Activated CD4-positive, alpha-beta T cell treated with anti-CD3 and anti-CD28 coated beads, Interleukin-2, amount 50 U/mL, for 24 hours (primary cell): ENCODE data around the gene IFNA14.
"Not testable (repeated sequence)": the region's sequence is repeated elsewhere in the genome, so short reads cannot be mapped to it uniquely, and the experiment has no call there.

ENCODE experiments used
- DNase-seq, 2 donors: peaks; one replicate each; pipeline ENCODE4 v3.0.0-alpha.2; 2020; ENCODE audit warnings: low read depth in 1 of 2, low spot score in 1 of 2

The IFNA14 gene

DNA sequence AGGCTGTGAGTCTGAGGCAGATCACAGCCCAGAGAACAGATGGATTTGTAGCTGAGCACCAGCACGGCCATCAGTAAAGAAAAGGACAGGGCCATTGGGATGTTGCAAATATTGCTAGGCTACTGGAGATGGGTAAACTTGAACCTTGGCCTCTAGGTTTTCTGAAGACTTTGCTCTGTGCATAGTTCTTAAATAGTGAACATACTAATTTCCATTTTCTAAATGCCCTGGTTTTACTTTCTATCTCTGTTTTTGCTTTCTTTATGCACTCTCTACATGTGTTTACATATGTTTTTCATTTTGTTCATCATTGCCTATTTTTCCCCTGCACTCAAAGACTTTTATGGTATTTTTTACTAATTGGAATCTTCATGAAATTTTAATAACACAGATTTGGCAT, 22.6 kb downstream of the IFNA14 start, which contains the start of gene IFNA16:
TSS of gene IFNA16 (minus strand) at position 101 of the 400 bp plus-strand sequence. CDS start at position 95, 6 bp downstream.
- DNase-seq, result not testable (repeated sequence)

DNA sequence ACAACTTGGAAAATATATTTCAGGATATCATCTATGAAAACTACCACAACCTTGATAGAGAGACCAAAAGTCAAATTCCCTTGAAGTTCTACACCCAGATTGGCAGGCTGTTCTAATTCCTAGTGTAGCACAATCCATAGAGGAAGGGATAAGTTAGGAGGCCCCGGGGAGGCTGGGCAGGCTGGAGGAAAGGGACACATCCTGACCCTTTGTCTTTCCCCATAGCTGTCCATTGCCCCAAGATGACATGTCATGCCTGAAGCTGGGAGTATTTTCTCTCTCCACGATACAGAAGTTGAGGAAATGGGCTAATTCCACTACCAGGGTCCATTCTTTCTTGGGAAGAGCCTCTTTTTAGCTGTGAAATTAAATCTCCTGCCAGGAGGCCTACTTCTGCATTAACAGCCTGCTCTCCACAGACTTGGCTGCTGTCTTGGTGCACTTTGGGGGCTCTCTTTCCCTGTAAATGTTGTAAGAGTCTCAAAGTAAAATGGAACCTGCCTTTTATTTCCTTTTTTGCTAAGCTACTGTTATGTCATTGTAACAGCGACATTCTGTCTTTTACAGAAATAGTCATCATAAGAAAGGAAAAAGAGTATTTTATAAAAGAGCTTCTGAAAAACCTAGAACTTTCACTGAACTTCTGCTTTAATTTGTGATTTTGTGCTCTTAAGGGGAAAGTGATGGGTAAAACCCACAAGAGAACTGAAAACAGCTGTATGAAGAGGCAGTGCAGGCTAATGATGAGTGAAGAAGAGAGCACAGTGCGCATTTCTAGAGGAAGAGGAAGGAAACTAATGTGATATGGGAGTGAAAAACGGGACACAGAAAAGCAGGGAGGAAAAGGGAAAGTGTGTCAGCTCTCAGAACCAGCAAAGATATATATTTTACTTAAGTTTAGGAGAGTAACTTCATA, 26.1 kb downstream of the IFNA14 start:
- not testable (repeated sequence) for DNase-seq

GRCh38 chr9:21212160-21212559, 27.6 kb downstream of the IFNA14 start:
- DNase-seq, result not testable (repeated sequence)

GRCh38 chr9:21210782-21211181, 29.0 kb downstream of the IFNA14 start:
- not testable (repeated sequence) for DNase-seq

- no peak for DNase-seq
Measured at GRCh38 chr9:21210311-21210710, 29.5 kb downstream of the IFNA14 start.

- not testable (repeated sequence) for DNase-seq
Measured at GRCh38 chr9:21207043-21207442, 32.8 kb downstream of the IFNA14 start, which contains the start of gene IFNA10. Gene IFNA10 (minus strand): TSS chr9:21207143. CDS start chr9:21207097, 46 bp downstream.

DNA sequence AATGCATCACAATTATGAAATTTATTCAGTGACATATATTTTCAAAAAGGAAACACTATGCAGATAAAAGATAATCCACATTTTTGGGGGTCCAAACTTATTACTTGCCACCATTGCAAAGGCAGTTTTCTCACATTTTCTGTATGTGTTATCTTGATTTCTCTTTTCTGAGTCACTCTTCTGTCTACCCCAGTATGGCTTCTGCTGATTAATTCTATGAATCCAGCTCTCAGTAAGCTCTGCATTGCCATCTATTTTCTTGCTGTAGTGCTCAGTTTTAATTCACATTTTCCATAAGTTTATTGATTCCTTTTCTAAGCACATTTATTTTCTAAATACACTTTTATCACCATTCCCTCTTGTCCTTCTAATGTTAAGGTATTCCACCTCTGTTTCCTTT, 34.6 kb downstream of the IFNA14 start:
- no peak for DNase-seq

DNA sequence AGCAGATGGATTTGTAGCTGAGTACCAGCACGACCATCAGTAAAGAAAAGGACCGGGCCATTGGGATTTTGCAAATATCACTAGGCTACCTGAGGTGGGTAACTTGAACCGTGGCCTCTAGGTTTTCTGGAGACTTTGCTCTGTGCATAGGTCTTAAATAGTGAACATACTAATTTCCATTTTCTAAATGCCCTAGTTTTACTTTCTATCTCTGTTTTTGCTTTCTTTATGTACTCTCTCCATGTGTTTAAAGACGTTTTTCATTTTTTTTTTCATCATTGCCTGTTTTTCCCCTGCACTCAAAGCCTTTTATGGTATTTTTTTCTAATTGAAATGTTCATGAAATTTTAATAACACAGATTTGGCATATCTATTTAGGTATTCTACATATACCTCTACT, 37.7 kb downstream of the IFNA14 start, which contains the start of gene IFNA7:
TSS of gene IFNA7 (minus strand) at position 101 of the 400 bp plus-strand sequence. CDS start at position 61, 40 bp downstream.
- not testable (repeated sequence) for DNase-seq

GRCh38 chr9:21194867-21195776, 44.7 kb downstream of the IFNA14 start:
- peak in 1 of 2 donors; percentile 23 for DNase-seq
